ENCODE measurements around the gene BFAR. TPM values are rescaled to one million over a fixed set of nuclear protein-coding genes. Genes with fewer than 3 reads are reported as not detected.

Gene BFAR
- total and polyA plus RNA-seq, 2 donors (not counting 3 experiments of a cell fraction or from before 2014, with no cell fraction given), result 57.3 to 73.5 TPM

DNA sequence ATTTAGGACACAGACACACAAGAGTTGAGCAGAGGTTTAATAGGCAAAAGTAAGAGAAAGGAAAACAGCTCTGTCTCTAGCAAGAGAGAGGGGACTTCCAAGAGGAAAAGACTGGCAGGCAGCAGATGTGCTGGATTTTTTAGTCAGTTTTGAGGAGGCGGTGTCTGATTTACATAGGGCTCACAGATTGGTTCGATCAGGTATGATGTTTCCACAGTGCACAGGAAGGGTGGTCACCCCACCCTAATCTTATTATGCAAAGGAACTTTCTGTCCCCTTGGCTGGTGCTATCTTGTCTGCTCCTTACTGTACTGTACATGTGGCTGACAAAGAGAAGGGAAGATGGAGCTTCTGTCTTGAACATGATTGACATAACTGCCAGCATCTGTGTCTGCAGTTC, 25.3 kb downstream of the BFAR start:
- Histone ChIP-seq H3K36me3 (ENCODE audit: control insufficient read depth in 2 of 2, extremely low read depth in 1 of 2, insufficient read depth in 2 of 2, low read length in 2 of 2) (peaks cover 3 to 20% of the 10 kb centered on the region in 2 experiments), H3K9ac (replicated peaks; ENCODE audit: extremely low read depth, insufficient read depth, low read length) (no peak overlapping the region), H3K4me3 (replicated peaks in 1 of 3; ENCODE audit: insufficient read depth in 1 of 3, low read depth in 1 of 3, low read length in 3 of 3) (no peak overlapping the region), H2AFZ (ENCODE audit: low read depth, low read length) (no peak overlapping the region), H3K4me2 (ENCODE audit: insufficient read depth, low read length) (no peak overlapping the region), H3K79me2 (ENCODE audit: control insufficient read depth, insufficient read depth, low read length) (no peaks in the 10 kb centered on the region), H3K27ac (ENCODE audit: insufficient read depth, low read depth, low read length) (no peak overlapping the region), H3K9me3 (replicated peaks; ENCODE audit: control insufficient read depth, insufficient read depth, low read length) (no peaks in the 10 kb centered on the region), H3K9me1 (replicated peaks; ENCODE audit: control insufficient read depth, extremely low read depth, insufficient read depth, low read length) (no peaks in the 10 kb centered on the region), H4K20me1 (replicated peaks; ENCODE audit: control insufficient read depth, extremely low read depth, insufficient read depth, low read length) (no peaks in the 10 kb centered on the region), H3K4me1 (ENCODE audit: control insufficient read depth, extremely low read depth, insufficient read depth, low read length) (no peaks in the 10 kb centered on the region), H3K27me3 (ENCODE audit: control insufficient read depth in 2 of 2, insufficient read depth in 2 of 2, low read length in 2 of 2) (no peaks in the 10 kb centered on the region)
- no TSS peak for BruUV-seq (replicated peaks)
- intact Hi-C loops (cut with micrococcal nuclease), result no loop called here
- ChIA-PET CTCF (interaction anchor here (1.8 kb wide), 1 partner anchor 18 kb away, joined by 3 read pairs; no protein-coding TSS in a partner anchor), POLR2A (no interaction called here)
- TF ChIP-seq MYC (IDR thresholded peaks at IDR 0.05; ENCODE audit: low read depth, low read length), result no peak
- TF ChIP-seq, protein P1, sequence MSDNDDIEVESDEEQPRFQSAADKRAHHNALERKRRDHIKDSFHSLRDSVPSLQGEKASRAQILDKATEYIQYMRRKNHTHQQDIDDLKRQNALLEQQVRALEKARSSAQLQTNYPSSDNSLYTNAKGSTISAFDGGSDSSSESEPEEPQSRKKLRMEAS (IDR thresholded peaks at IDR 0.05; ENCODE audit: insufficient read depth, insufficient read length), result no peak
- TF ChIP-seq, protein P2, sequence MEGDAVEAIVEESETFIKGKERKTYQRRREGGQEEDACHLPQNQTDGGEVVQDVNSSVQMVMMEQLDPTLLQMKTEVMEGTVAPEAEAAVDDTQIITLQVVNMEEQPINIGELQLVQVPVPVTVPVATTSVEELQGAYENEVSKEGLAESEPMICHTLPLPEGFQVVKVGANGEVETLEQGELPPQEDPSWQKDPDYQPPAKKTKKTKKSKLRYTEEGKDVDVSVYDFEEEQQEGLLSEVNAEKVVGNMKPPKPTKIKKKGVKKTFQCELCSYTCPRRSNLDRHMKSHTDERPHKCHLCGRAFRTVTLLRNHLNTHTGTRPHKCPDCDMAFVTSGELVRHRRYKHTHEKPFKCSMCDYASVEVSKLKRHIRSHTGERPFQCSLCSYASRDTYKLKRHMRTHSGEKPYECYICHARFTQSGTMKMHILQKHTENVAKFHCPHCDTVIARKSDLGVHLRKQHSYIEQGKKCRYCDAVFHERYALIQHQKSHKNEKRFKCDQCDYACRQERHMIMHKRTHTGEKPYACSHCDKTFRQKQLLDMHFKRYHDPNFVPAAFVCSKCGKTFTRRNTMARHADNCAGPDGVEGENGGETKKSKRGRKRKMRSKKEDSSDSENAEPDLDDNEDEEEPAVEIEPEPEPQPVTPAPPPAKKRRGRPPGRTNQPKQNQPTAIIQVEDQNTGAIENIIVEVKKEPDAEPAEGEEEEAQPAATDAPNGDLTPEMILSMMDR (IDR thresholded peaks at IDR 0.05; ENCODE audit: extremely low read depth in 1 of 2, insufficient read depth in 1 of 2, low read depth in 1 of 2, low read length in 2 of 2), result no peak
- no peak for TF ChIP-seq GATA2 (IDR thresholded peaks at IDR 0.05; ENCODE audit: insufficient read depth, insufficient read length, low read depth, low read length)
- TF ChIP-seq EZH2 (IDR thresholded peaks at IDR 0.05; ENCODE audit: borderline replicate concordance, low read depth, low read length, severe bottlenecking), result no peak
- TF ChIP-seq POLR2AphosphoS5 (IDR thresholded peaks at IDR 0.05; ENCODE audit: insufficient read depth, low read depth, low read length), result no peak
- no peak for TF ChIP-seq JUN (IDR thresholded peaks at IDR 0.05; ENCODE audit: borderline replicate concordance, insufficient read depth, insufficient read length, low read depth)
- TF ChIP-seq POLR2A (IDR thresholded peaks at IDR 0.05; ENCODE audit: low read depth, low read length), result no peak
- dilution Hi-C loops (cut with MboI; ENCODE audit: extremely low pct_ligation_motif_present, low sequenced_read_pairs), result no loop called here
- no peak for DNase-seq (ENCODE audit: low read depth, low spot score)
- no peak for FAIRE-seq
